HepG2 (cell line): Measurements from ENCODE around the gene PYGB.

Source experiments
- CTCF ChIP-seq: sonication (generic); formaldehyde crosslinking; IDR thresholded peaks from 2 replicates; pipeline ENCODE4 v1.5.0; 2020; ENCODE audit warnings: mild to moderate bottlenecking, missing genetic modification reagents, moderate library complexity
- DPF2 ChIP-seq: sonication (generic); formaldehyde crosslinking; IDR thresholded peaks from 2 replicates; pipeline ENCODE4 v1.4.0; 2020; ENCODE audit warnings: mild to moderate bottlenecking, low read depth, missing genetic modification reagents, borderline replicate concordance
- EZH2 ChIP-seq: conservative IDR thresholded peaks from 2 replicates; pipeline ENCODE4 v1.6.1; 2012; ENCODE audit warnings: mild to moderate bottlenecking, low read depth, low read length, moderate library complexity
- HNRNPUL1 ChIP-seq: fragments of 200-400 bp; formaldehyde crosslinking; IDR thresholded peaks from 2 replicates; pipeline ENCODE4 v1.6.1; 2017; ENCODE audit warnings: low read depth, mild to moderate bottlenecking, low read length, moderate library complexity
- JARID2 ChIP-seq: sonication (generic); formaldehyde crosslinking; IDR thresholded peaks from 2 replicates; pipeline ENCODE4 v1.8.1; 2023; ENCODE audit warnings: missing genetic modification reagents, inconsistent platforms; ENCODE audit not compliant: insufficient replicate concordance
- NR2F6 ChIP-seq, 2 experiments: IDR thresholded peaks; 2 replicates each; pipeline ENCODE4 v1.6.1; 2016; ENCODE audit warnings: antibody characterized with exemption in 1 of 2, mild to moderate bottlenecking in 1 of 2
- RAD21 ChIP-seq: fragments of 450-650 bp; formaldehyde crosslinking; IDR thresholded peaks from 2 replicates; pipeline ENCODE4 v1.5.0; 2020; ENCODE audit warnings: mild to moderate bottlenecking
- SIN3A ChIP-seq: IDR thresholded peaks from 2 replicates; pipeline ENCODE4 v1.6.1; 2011; ENCODE audit warnings: low read depth, mild to moderate bottlenecking, control low read depth, low read length, borderline replicate concordance
- ZBTB4 ChIP-seq: sonication (generic); formaldehyde crosslinking; IDR thresholded peaks from 2 replicates; pipeline ENCODE4 v1.4.0; 2020; ENCODE audit warnings: missing genetic modification reagents, mild to moderate bottlenecking, borderline replicate concordance
- ZBTB8A ChIP-seq: sonication (generic); formaldehyde crosslinking; IDR thresholded peaks from 2 replicates; pipeline ENCODE4 v1.4.0; 2020; ENCODE audit warnings: mild to moderate bottlenecking, low read depth, missing genetic modification reagents, borderline replicate concordance
- ZFP36 ChIP-seq: fragments of 150-350 bp; IDR thresholded peaks from 2 replicates; pipeline ENCODE4 v1.6.1; 2018; ENCODE audit warnings: borderline replicate concordance, low read length, low read depth; ENCODE audit not compliant: partially characterized antibody
- ZNF253 ChIP-seq: sonication (generic); formaldehyde crosslinking; IDR thresholded peaks from 2 replicates; pipeline ENCODE4 v1.8.0; 2022; ENCODE audit warnings: mild to moderate bottlenecking, missing genetic modification reagents, borderline replicate concordance

- TF ChIP-seq SIN3A (no peak), DPF2 (CRISPR knock-in tag) (no peak), ZNF253 (CRISPR knock-in tag) (no peak), EZH2 (no peak), ZBTB4 (no peak), CTCF (CRISPR knock-in tag) (no peak), JARID2 (CRISPR knock-in tag) (no peak), ZBTB8A (CRISPR knock-in tag) (no peak), RAD21 (no peak), NR2F6 (IDR thresholded peaks at IDR 0.05) (no peak), NR2F6 (CRISPR knock-in tag; IDR thresholded peaks at IDR 0.05) (no peak), HNRNPUL1 (no peak), ZFP36 (no peak)
Observed at GRCh38 chr20:25303292-25304024, 55.6 kb downstream of the PYGB start.
